Measurements from ENCODE around the gene CHCHD4.

The CHCHD4 gene

DNA sequence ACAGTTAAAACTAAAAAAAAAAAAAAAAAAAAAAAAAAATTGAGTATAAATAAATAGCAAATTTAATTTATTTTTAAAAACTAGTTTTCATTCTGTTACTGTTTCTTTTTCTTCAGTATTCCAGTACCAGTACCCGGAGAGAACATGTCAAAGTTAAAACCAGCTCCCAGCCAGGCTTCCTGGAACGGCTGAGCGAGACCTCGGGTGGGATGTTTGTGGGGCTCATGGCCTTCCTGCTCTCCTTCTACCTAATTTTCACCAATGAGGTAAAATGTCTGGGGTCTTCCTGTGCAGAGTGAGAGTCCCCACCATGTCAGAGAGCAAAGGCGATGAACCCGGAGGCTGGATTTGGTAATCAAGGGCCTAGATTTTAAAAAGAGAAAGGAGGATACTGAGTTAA, 4.6 kb upstream of the CHCHD4 start:
- POLR2A ChIA-PET (ENCODE audit: low non-redundant PET): no interaction called here
- no peak for DNase-seq (ENCODE audit: low spot score)
- TF ChIP-seq, protein P1, sequence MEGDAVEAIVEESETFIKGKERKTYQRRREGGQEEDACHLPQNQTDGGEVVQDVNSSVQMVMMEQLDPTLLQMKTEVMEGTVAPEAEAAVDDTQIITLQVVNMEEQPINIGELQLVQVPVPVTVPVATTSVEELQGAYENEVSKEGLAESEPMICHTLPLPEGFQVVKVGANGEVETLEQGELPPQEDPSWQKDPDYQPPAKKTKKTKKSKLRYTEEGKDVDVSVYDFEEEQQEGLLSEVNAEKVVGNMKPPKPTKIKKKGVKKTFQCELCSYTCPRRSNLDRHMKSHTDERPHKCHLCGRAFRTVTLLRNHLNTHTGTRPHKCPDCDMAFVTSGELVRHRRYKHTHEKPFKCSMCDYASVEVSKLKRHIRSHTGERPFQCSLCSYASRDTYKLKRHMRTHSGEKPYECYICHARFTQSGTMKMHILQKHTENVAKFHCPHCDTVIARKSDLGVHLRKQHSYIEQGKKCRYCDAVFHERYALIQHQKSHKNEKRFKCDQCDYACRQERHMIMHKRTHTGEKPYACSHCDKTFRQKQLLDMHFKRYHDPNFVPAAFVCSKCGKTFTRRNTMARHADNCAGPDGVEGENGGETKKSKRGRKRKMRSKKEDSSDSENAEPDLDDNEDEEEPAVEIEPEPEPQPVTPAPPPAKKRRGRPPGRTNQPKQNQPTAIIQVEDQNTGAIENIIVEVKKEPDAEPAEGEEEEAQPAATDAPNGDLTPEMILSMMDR (conservative IDR thresholded peaks at IDR 0.05; ENCODE audit: low read depth): no peak
- CTCF ChIA-PET: interaction anchor here (0.6 kb wide), 1 partner anchor 343 kb away, joined by 6 read pairs; no protein-coding TSS in a partner anchor
- H3K27ac ChIP-seq: no peak overlapping the region

DNA sequence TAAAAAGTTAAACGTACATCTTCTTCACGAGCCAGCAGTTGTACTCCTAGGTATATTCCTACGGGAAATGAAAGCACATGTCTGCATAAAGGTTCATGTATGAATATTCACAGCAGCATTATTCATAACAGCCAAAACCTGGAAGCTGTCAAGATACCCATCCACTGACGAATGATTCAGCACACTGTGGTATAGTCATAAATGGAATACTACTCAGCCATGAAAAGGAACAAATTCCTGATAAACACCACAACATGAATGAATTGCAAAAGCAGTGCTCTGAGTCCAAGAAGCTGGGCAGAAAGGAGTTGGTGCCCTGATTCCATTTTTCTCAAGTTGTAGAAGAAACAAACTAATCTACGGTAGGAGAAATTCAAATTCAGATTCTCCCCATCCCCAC, 4.1 kb upstream of the CHCHD4 start:
- CTCF ChIA-PET: interaction anchor here (0.6 kb wide), 1 partner anchor 708 kb away, joined by 3 read pairs; no protein-coding TSS in a partner anchor
- no peak for DNase-seq (ENCODE audit: low spot score)
- POLR2A ChIA-PET (ENCODE audit: low non-redundant PET): no interaction called here
- H3K27ac ChIP-seq: no peak overlapping the region
- TF ChIP-seq, protein P1 (conservative IDR thresholded peaks at IDR 0.05; ENCODE audit: low read depth): no peak

DNA sequence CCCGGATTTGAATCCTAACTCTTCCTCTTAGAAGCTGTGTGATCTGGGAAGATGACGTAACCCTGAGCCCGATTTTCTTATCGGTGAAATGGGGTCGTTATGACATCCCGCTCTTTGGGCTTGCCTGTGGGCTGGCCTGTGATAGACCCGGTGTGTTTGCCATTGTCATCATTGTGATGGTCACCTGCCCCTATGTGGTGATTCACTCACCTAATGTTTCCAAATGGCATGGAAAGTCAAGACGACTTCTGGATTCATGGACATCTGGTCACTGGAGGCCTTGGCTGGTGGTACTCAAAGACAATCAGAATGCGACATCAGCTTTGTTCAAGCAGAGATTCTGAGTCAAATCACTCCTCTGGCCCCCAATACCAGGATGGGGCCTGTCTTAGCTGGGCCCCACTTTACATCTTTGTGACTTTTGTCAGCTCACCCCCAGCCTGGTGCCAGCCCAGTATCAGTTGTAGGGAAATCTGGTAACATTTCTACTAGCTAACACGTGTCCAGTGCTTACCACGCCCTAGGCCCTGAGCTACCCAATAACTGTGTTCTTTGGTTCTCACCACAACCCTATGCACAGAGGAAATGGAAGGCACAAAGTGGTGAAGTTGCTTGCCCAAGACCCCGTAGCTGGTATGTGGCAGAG, 3.0 kb upstream of the CHCHD4 start:
- TF ChIP-seq, protein P1 (conservative IDR thresholded peaks at IDR 0.05; ENCODE audit: low read depth): no peak
- POLR2A ChIA-PET (ENCODE audit: low non-redundant PET): no interaction called here

DNA sequence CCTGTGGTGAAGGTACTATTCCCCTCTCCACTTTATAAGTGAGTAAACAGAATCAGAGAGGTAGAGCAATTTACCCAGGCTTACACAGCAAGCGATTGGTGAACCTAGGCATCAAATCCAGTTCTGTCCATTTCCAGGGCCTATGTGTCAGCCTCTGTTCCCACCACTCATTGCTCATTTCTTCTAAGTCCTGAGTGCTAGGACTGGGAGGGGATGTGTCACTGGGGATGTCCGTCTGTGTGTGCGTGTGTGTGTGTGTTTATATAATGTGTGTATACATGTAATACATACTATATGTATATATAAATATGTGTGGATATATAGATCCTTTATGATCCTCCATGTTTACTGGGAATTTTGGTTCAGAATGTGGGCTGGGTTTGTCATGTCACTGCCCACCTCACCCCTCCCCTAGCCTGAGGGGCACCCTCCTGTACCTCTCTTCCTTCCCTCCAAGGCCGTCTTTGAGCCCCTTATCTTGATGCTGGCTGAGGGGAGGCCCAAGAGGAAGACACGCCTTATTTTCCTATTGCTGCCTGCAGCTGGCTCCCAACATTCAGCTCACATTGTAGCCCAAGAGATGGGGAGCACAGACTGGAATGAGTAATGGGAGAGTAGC, 2.3 kb upstream of the CHCHD4 start:
- H3K27ac ChIP-seq: peak overlapping the region; percentile 98
- TF ChIP-seq, protein P1 (conservative IDR thresholded peaks at IDR 0.05; ENCODE audit: low read depth): no peak
- ChIA-PET POLR2A (ENCODE audit: low non-redundant PET) (no interaction called here), CTCF (no interaction called here)
- no peak for DNase-seq (ENCODE audit: low spot score)

More for the DNA sequence above, 3.0 kb upstream of the CHCHD4 start:
- no peak for DNase-seq (ENCODE audit: low spot score)
- peak overlapping the region; percentile 98 for H3K27ac ChIP-seq
- CTCF ChIA-PET: no interaction called here

DNA sequence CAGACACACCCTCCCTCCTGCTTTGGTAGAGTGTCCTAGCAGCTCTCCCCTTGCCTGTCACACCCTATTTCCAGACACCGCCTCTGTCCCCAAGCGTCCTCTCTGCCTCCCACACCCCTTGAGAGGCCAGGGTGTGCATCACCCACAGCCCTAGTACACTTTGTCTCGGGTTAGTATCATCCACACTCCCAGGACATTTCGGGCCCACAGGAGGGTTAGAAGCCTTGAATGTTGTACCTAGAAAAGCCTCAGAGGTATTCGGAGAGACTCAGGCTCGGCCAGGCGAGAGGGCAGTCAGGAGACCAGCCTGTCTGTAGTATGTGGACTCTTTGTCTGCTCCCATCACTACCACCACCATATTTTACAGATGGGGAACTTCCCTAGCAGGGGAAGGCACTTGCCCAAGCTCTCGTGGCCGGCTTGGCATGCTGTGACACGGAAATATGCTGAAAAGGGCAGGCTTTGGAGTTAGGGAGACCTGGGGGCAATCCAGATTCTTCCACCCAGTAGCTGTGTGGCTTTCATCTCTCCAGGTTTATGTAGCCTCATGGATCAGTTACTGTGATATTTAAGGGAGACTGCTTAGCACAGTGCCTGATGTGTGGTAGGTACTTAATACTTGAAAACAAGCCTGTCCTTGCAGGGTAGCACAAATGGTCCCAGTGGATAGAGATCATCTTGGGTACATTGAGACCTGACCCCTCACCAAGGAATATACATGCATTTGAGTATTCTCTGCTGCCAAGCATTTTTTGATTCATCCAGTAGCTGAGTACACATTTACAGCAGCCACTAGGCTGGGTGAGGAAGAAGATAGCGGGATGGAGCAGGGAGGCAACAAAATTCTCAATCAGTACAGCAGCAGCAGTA, 1.6 kb upstream of the CHCHD4 start:
- no peak for DNase-seq (ENCODE audit: low spot score)
- TF ChIP-seq, protein P1 (conservative IDR thresholded peaks at IDR 0.05; ENCODE audit: low read depth): no peak
- peak overlapping the region; percentile 98 for H3K27ac ChIP-seq
- POLR2A ChIA-PET (ENCODE audit: low non-redundant PET): no interaction called here
- CTCF ChIA-PET: interaction anchor here (0.5 to 0.7 kb wide), 4 partner anchors 26 to 105 kb away, joined by 3 read pairs; no protein-coding TSS in a partner anchor
